B cell (primary cell): ENCODE results near the gene GRP. TPM values are rescaled to one million over a fixed set of nuclear protein-coding genes. Genes with fewer than 3 reads are reported as not detected.

Source experiments
- ATAC-seq: fragments of 200-7000 bp; cut with Tn5 transposase; one replicate; pipeline ENCODE4 v1.10.0; 2021; ENCODE audit warnings: low read depth, mild to moderate bottlenecking, moderate number of reproducible peaks, moderate library complexity
- CTCF ChIA-PET: fragments of 350-600 bp; sonication (Branson Sonifier 250); formaldehyde crosslinking; loops from one replicate; lab custom pipeline; 2021; ENCODE audit warnings: antibody characterized with exemption, inconsistent platforms; lab: Charles Lee
- POLR2A ChIA-PET: fragments of 350-600 bp; sonication (Branson Sonifier 250); formaldehyde crosslinking; loops from one replicate; lab custom pipeline; 2021; ENCODE audit warnings: antibody characterized with exemption; lab: Charles Lee
- DNase-seq: peaks from one replicate; pipeline ENCODE4 v3.0.0; 2013
- H2AFZ ChIP-seq: 2 replicates; pipeline ENCODE4 v1.6.1; 2012; ENCODE audit warnings: mild to moderate bottlenecking, low read depth, low read length; ENCODE audit not compliant: insufficient read depth, poor library complexity, severe bottlenecking
- H3K27ac ChIP-seq, 2 donors: 1 replicate in 1 of 2; 2 replicates in 1 of 2; pipeline ENCODE4 v1.5.1; 2012 to 2013; ENCODE audit warnings: low read length in 2 of 2, mild to moderate bottlenecking in 2 of 2, moderate library complexity in 1 of 2
- H3K27me3 ChIP-seq, 4 experiments: fragments of 200-600 bp in 1 of 4; sonication (generic) in 1 of 4; replicated peaks in 1 of 4; 1 replicate in 2 of 4; 2 replicates in 2 of 4; pipeline versions ENCODE4 v1.6.1 to v1.7.0; 2013 to 2016; ENCODE audit warnings: low read length in 3 of 4, mild to moderate bottlenecking in 2 of 4, mixed read lengths in 1 of 4, moderate library complexity in 1 of 4; ENCODE audit not compliant: insufficient read depth in 4 of 4, control insufficient read depth in 3 of 4; ENCODE audit errors: control extremely low read depth in 1 of 4
- H3K36me3 ChIP-seq, 2 experiments: replicated peaks in 1 of 2; 1 replicate in 1 of 2; 2 replicates in 1 of 2; pipeline versions ENCODE4 v1.6.1 to v1.7.1; 2013; ENCODE audit warnings: low read length in 1 of 2; ENCODE audit not compliant: insufficient read depth in 2 of 2, control insufficient read depth in 1 of 2; ENCODE audit errors: control extremely low read depth in 1 of 2, extremely low read depth in 1 of 2
- H3K4me1 ChIP-seq, 2 donors: fragments of 200-600 bp in 1 of 2; sonication (generic) in 1 of 2; 1 replicate in 1 of 2; 2 replicates in 1 of 2; pipeline versions ENCODE4 v1.5.1 to v1.6.1; 2013 to 2017; ENCODE audit warnings: low read length in 2 of 2; ENCODE audit not compliant: control insufficient read depth in 2 of 2, insufficient read depth in 2 of 2
- H3K4me2 ChIP-seq: replicated peaks from 2 replicates; pipeline ENCODE3; 2012; ENCODE audit warnings: mild to moderate bottlenecking, low read depth, low read length; ENCODE audit not compliant: poor library complexity, severe bottlenecking
- H3K4me3 ChIP-seq, 5 experiments: fragments of 200-600 bp in 1 of 5; sonication (generic) in 1 of 5; 1 replicate in 3 of 5; 2 replicates in 2 of 5; pipeline versions ENCODE4 v1.5.1 to v1.7.0; 2011 to 2016; ENCODE audit warnings: low read length in 4 of 5, mild to moderate bottlenecking in 4 of 5, low read depth in 2 of 5, control low read depth in 1 of 5, moderate library complexity in 1 of 5; ENCODE audit not compliant: insufficient read depth in 1 of 5; ENCODE audit errors: control extremely low read depth in 1 of 5, extremely low read depth in 1 of 5
- H3K79me2 ChIP-seq: fragments of 200-600 bp; sonication (generic); one replicate; pipeline ENCODE4 v1.6.0; 2016; ENCODE audit warnings: low read length; ENCODE audit not compliant: control insufficient read depth, insufficient read depth
- H3K9ac ChIP-seq: fragments of 200-600 bp; sonication (generic); 2 replicates; pipeline ENCODE4 v1.6.1; 2017; ENCODE audit warnings: mild to moderate bottlenecking, low read length, moderate library complexity
- H3K9me3 ChIP-seq, 3 donors: one replicate each; pipeline versions ENCODE4 v1.6.1 to v1.7.1; 2013; ENCODE audit warnings: low read length in 2 of 3; ENCODE audit not compliant: control insufficient read depth in 2 of 3, insufficient read depth in 1 of 3; ENCODE audit errors: control extremely low read depth in 1 of 3
- H4K20me1 ChIP-seq: 2 replicates; pipeline ENCODE4 v1.6.0; 2012; ENCODE audit warnings: mild to moderate bottlenecking, low read length; ENCODE audit not compliant: insufficient read depth, control insufficient read depth, poor library complexity, severe bottlenecking
- H3K27ac Mint-ChIP-seq: one replicate; pipeline ENCODE4 v1.8.0; 2021; ENCODE audit warnings: mixed read lengths
- H3K27me3 Mint-ChIP-seq: one replicate; pipeline ENCODE4 v1.8.0; 2021; ENCODE audit warnings: mixed read lengths
- H3K4me1 Mint-ChIP-seq: one replicate; pipeline ENCODE4 v1.8.0; 2021; ENCODE audit warnings: mixed read lengths
- H3K4me3 Mint-ChIP-seq: one replicate; pipeline ENCODE4 v1.8.0; 2021; ENCODE audit warnings: mixed read lengths
- H3K9me3 Mint-ChIP-seq: one replicate; pipeline ENCODE4 v1.8.0; 2022; ENCODE audit warnings: mixed read lengths; ENCODE audit not compliant: insufficient read depth
- EZH2 ChIP-seq: IDR thresholded peaks from 2 replicates; pipeline ENCODE4 v1.6.1; 2012; ENCODE audit warnings: borderline replicate concordance, low read depth, mild to moderate bottlenecking, moderate library complexity, low read length; ENCODE audit not compliant: insufficient read depth, poor library complexity, severe bottlenecking
- WGBS: methylation state at CpG from one replicate; pipeline ENCODE4 v1.1.5; 2013; ENCODE audit warnings: missing lambda C conversion rate; ENCODE audit not compliant: insufficient coverage; 5-methylcytosine and 5-hydroxymethylcytosine counted together
- intact Hi-C: fragments of 100-400 bp; cut with micrococcal nuclease; formaldehyde crosslinking; loops from one replicate; pipeline ENCODE4 v1.10.0; 2022
- polyA plus RNA-seq: library from polyadenylated mRNA; depleted of rRNA; stranded (reverse); fragments of >200 nt; gene quantifications from 2 replicates; pipeline ENCODE4 v1.2.3, GENCODE V29; 2012
- total RNA-seq, 2 donors: library from RNA; stranded (reverse); fragments of 120-200 nt in 1 of 2; gene quantifications; 1 replicate in 1 of 2; 2 replicates in 1 of 2; pipeline versions ENCODE4 v1.2.3 to v1.2.4, GENCODE V29; 2013 to 2022
- TF ChIP-seq, protein P1 (sequence below): fragments of 200-600 bp; IDR thresholded peaks from one replicate; pipeline ENCODE4 v1.8.0; 2022; ENCODE audit warnings: antibody characterized with exemption, mild to moderate bottlenecking

GRP gene
- total and polyA plus RNA-seq, 2 donors (not counting 1 experiment from before 2014, with no cell fraction given), result not detected

DNA sequence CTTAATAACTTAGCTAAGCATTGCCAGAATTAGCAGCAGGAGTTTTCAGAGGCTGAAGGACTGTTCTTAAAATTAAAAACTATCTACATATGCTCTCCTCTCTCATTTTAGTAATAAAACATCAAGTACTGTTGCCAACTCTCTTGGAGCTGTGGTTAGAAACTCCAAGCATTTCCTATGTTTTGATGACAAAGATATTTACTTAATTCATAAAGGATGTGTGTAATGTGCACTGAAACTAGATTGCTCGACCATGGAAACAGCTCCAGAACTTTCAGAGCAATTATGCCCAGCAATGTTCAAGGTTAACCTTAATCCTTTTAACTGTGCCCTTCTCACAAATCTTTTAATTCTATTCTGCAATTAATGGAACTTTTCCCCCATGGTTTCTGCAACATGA lies 8.4 kb downstream of the GRP start:
- peaks cover 64% of the 10 kb centered on the region for H3K27me3 Mint-ChIP-seq

GRCh38 chr18:59229191-59229590 lies 9.2 kb downstream of the GRP start:
- H2AFZ ChIP-seq, result no peak overlapping the region
- H3K9me3 ChIP-seq, result no peaks in the 10 kb centered on the region
- DNase-seq (no peak), ATAC-seq (no peak)
- no peak overlapping the region for H3K27ac ChIP-seq
- no peaks in the 10 kb centered on the region for H3K9me3 Mint-ChIP-seq
- no peaks in the 10 kb centered on the region for H3K4me1 ChIP-seq
- TF ChIP-seq, protein P1, sequence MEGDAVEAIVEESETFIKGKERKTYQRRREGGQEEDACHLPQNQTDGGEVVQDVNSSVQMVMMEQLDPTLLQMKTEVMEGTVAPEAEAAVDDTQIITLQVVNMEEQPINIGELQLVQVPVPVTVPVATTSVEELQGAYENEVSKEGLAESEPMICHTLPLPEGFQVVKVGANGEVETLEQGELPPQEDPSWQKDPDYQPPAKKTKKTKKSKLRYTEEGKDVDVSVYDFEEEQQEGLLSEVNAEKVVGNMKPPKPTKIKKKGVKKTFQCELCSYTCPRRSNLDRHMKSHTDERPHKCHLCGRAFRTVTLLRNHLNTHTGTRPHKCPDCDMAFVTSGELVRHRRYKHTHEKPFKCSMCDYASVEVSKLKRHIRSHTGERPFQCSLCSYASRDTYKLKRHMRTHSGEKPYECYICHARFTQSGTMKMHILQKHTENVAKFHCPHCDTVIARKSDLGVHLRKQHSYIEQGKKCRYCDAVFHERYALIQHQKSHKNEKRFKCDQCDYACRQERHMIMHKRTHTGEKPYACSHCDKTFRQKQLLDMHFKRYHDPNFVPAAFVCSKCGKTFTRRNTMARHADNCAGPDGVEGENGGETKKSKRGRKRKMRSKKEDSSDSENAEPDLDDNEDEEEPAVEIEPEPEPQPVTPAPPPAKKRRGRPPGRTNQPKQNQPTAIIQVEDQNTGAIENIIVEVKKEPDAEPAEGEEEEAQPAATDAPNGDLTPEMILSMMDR, result no peak
- no peak for TF ChIP-seq EZH2
- CTCF ChIA-PET, result interaction anchor here (1.4 kb wide), 1 partner anchor 173 kb away, joined by 4 read pairs; no protein-coding TSS in a partner anchor
- no peak overlapping the region for H3K4me3 ChIP-seq
- no peaks in the 10 kb centered on the region for H3K36me3 ChIP-seq
- H3K27me3 ChIP-seq, result peaks cover 0 to 17% (median 5%) of the 10 kb centered on the region in 4 experiments
- H3K27ac Mint-ChIP-seq, result no peak overlapping the region
- no peaks in the 10 kb centered on the region for H3K79me2 ChIP-seq
- H4K20me1 ChIP-seq, result no peaks in the 10 kb centered on the region
- peaks cover 55% of the 10 kb centered on the region for H3K27me3 Mint-ChIP-seq
- POLR2A ChIA-PET, result no interaction called here
- no peak overlapping the region for H3K4me2 ChIP-seq
- intact Hi-C loops, result no loop called here
- no peak overlapping the region for H3K9ac ChIP-seq
- no peaks in the 10 kb centered on the region for H3K4me1 Mint-ChIP-seq
- H3K4me3 Mint-ChIP-seq, result no peak overlapping the region
- 100% methylated on average over 1 of the region's 2 CpGs for WGBS

More for the DNA sequence above, 8.4 kb downstream of the GRP start:
- no peaks in the 10 kb centered on the region for H3K36me3 ChIP-seq
- no CpG with 5 or more reads among the region's 1 CpG for WGBS
- no peaks in the 10 kb centered on the region for H3K4me1 Mint-ChIP-seq
- H3K27ac ChIP-seq, result no peak overlapping the region
- no peak overlapping the region for H3K4me3 Mint-ChIP-seq
- ChIA-PET POLR2A (no interaction called here), CTCF (interaction anchor here (0.6 kb wide), 1 partner anchor 148 kb away, joined by 3 read pairs; no protein-coding TSS in a partner anchor)
- ATAC-seq (no peak), DNase-seq (no peak)
- H3K79me2 ChIP-seq, result no peaks in the 10 kb centered on the region
- H3K9me3 ChIP-seq, result no peaks in the 10 kb centered on the region
- H3K4me3 ChIP-seq, result no peak overlapping the region
- no peaks in the 10 kb centered on the region for H4K20me1 ChIP-seq
- no peak for TF ChIP-seq EZH2
- TF ChIP-seq, protein P1, result no peak
- H3K27ac Mint-ChIP-seq, result no peak overlapping the region
- no peak overlapping the region for H3K4me2 ChIP-seq
- H3K9me3 Mint-ChIP-seq, result no peaks in the 10 kb centered on the region
- no peak overlapping the region for H2AFZ ChIP-seq
- H3K9ac ChIP-seq, result no peak overlapping the region
- intact Hi-C loops, result no loop called here
- H3K4me1 ChIP-seq, result no peaks in the 10 kb centered on the region
- H3K27me3 ChIP-seq, result peaks cover 0 to 21% (median 5%) of the 10 kb centered on the region in 4 experiments
